Measurements from ENCODE around the gene FIGN.

DNA sequence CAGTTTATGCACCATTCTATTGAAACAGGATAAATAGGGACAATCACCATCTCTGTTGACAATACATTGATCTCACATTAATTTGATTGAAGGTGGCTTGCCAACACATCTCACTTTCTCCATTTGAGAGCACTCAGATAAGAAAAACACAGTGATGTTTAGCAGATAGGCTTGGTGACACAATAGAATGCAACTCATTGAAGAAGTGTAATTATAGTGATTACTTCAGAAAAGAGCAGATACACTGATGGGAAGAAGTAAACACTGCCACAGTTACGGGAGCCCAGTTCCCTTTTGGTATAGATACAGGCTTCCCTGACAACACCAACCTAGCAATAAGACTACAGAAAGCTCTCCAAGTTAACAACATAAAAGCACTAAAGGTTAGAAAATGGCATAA lies 89.1 kb downstream of the FIGN start:
- TF ChIP-seq EZH2 (IDR thresholded peaks at IDR 0.05; ENCODE audit: insufficient read depth, poor library complexity, severe bottlenecking), result no peak
- TF ChIP-seq EZH2phosphoT487 (IDR thresholded peaks at IDR 0.05; ENCODE audit: insufficient read depth, low read depth), result no peak
